HG03442 (cell line): Measurements from ENCODE around the gene CRY2.

ENCODE experiments used
- ATAC-seq: cut with Tn5 transposase; IDR thresholded peaks from one replicate; pipeline ENCODE4 v1.9.1; 2021; ENCODE audit warnings: mild to moderate bottlenecking, moderate library complexity; ENCODE audit not compliant: unreplicated experiment

CRY2 gene

DNA sequence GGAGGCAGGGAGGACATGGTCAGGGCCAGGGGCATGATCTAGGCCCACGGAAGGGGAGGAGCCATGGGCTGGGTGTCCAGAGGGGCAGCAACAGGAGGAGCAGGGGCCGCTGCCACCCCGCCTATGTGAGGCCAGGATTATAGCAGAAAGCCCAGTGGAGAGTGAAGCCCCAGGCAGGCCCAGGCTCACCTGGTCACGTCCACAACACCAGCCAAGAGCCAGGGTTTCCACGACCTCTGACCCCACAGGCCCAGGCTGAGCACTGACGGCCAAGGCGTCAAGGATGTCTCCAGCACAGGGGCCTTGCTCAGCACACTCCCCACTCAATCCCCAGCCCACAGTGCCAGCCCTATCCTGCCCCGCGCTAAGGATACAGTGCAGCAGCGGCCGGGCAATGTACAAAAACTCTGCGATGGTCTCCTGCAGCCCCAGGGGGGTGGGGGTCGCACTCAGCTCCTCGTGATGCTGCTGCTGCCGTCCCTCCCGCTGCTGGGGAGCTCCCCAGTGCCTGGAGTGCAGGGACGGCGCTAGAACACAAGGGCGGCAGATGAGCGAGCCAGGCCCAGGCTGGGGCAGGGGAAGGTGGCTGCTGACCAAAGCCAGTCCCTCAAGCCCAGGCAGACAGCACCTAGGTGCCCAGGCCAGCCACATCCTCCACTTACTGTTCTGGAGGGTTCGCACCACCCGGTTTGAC, 66.8 kb downstream of the CRY2 start:
- ATAC-seq = no peak

DNA sequence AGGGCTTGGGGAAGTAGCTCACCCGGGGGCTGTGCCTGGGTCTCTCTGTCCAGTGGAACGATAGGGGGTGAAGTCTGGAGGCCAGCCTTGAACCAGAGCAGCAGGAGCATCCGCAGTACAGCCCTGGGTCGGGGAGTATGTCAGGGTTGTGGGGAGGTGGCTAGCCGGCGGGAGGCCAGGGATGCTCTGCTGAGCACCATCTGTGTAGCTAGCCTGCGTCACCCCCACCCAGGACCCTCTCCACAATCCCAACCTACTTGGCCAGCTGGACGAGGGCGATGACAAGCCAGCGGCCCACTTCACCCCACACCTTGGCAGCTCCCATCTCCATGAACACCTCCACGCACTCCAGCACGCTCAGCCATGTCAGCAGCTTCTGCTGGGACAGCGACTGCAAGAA, 68.2 kb downstream of the CRY2 start:
- no peak for ATAC-seq

DNA sequence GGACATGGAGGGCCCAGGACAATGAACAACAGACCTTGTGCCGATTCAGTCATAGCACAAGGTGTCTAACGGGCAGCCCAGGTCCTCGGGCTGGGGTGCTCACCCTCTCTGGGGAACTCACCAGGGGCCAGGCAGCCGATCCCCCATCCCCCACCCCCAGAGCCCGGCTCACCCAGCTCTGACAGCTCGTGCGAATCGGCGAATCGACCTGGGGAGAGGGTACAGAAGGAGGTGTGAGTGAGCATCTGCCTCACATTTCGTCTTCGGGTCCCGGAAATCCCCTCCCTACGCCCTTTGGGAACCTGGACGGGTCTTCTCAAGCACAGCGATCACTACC, 70.0 kb downstream of the CRY2 start:
- ATAC-seq = no peak

DNA sequence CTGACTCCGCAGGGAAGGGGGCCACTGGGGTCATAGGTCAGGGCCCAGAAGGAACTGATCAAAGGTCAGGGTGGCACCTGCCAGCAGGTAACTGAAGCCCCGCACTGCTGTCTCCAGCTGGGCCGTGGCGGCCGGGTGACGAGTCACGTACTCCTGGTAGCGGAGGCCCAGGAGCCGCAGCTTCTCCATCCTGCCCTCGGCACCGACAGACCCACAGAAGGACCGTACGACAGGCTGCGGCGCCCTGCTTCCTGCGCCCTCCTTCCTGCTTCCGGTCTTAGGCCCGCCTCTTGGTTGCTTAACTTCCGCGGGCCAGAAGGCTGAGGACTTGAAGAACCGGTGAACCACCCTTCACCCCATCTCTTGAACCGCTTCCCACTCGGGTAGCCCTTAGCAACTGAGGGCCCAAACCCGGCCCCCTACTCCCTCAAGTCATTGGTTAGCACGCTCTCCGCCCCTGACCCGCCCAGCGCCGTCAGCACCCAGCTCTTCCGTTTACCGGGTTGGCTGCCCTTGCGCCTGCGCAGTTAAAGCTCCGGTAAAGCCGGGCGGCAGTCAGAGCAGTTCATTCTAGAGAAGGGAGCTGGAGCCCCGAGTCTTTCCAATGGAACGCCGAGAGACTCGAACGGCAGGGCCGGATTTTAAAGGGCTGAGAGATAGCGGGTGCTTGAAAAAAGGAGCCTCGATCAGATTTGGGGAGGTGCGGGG, 70.5 kb downstream of the CRY2 start, which contains the start of gene PEX16:
Gene PEX16 (minus strand): TSS at position 255 of the 708 bp plus-strand sequence. CDS start 66 bp downstream, at position 189.
- peak; percentile 87 for ATAC-seq

DNA sequence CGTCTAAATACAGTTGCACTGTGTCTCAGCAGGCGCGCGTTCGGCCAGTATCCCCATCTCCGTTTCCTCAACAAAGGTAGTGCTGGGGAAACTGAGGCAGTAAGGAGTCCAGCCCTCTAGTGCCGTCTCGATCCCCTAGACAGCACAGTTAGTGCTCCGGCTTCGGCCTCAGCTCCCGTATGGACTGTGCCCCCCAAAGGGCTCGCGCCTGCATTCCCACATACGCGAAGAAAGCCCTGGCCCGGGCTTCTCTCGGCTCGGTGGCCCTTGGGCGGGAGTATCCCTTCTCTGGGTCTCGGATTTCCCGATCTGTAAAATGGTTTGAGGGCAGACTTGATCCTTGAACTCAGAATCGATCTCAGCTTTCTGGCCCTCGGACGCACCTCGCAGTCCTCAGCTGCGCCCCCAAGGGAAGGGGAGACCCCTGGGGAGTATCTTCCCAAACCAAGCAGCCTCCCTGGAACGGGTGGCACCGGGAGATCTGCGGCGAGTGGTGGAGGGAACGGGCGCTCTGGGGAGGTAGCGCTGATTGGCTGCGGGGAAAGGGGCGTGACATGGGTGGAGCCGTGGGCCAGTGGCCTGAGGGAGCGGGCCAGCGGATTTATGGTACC, 71.2 kb downstream of the CRY2 start:
- peak; percentile 34 for ATAC-seq

DNA sequence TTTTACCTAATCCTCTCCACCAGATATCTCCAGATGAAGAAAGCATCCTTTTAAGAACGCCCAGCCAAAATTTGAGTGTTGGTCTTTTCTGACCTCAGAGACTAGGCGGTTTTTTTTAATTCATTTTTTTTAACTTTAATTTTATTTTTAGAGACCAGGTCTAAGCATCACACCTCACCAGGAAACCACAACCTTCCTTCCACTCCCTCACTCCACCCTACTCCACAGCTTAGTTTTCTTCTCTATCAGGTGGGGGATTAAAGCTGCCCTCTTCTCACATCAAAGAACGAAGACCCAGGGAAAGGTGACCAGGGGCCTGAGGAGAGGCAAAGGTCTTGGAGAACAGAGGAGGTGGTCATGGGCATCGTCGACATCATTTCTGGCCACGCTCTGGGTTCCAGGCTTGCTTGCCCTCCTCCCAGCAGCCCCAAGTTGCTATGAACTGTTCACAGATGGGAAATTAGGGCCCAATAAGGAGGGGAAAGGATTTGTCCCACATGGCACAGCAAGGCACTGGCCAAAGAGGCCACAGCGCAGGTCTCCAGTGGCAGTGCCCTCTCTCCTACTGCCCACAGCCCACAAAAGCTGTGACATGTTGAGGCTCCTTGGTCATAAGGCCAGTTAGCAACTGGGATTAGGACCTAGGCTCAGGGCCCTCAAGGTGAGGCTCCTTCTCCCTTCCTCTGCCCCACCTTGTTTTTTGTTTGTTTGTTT, 71.8 kb downstream of the CRY2 start:
- no peak for ATAC-seq

DNA sequence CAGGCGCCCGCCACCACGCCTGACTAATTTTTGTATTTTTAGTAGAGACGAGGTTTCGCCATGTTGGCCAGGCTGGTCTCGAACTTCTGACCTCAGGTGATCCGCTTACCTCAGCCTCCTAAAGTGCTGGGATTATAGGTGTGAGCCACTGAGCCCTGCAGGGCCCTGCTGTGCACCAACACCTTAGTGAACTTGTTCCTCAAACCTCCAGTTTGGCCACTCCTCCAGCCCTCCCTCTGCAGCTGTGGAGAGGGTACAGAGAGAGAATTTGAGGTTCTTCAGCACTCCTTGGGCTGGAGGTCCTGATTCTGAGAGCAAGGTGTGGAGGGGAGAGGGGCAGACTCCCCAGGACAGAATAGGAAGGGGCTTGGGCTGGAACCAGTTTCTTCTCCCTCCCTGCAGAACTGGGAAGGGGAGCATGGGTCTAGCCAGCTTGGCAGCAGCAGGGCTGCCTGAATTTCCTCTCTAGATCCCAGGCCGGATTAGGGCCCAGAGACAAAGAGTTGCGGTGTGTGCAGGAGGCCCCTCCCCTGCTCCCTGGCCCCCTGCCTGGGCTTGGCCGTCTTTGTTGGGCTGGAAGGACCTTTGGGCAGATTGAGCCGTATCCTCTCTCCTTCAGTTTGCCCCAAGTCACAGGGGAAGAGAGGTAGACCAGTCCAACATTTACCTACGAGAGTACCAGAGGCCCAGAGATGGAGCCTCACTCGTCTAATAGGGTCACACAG, 72.7 kb downstream of the CRY2 start:
- ATAC-seq = no peak

DNA sequence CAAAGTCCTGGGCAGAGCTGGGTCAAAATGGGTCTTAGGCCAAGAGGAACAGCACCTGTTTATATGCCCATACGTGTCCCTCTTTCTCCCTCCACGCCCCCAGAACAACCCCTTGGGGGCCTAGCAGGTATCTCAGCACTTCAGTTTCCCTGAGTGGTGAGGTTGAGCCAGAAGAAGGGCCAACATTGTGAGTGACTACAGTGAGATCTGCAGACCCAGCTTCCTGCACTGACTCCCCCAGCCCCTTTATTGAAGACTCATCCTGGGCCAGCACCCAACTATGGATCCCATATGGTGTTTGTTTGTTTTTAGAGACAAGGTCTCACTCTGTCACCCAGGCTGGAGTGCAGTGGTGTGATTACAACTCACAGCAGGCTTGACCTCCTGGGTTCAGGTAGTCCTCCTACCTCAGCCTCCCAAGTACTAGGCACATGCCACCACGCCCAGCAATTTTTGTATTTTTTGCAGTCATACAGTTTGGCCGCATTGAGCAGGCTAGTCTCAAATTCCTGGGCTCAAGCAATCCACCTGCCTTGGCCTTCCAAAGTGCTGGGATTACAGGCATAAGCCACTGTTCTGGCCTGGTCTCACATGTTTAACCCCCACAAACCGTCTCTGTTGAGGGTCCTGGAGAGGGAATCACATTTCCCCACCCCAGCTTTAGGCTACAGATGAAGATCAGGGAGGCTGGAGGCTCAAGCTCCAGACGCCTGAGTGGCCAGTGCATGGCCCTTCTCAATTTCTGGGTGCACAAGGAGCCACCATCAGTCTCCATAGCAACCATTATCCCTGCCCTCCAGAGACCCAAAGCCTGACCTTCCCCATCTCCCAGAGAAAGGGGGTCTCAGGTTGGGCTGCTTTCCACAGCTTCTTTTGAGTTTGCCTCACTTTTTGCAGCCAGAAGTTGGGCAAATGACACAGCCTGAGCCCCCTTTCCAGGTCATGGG, 73.5 kb downstream of the CRY2 start:
- ATAC-seq = no peak

DNA sequence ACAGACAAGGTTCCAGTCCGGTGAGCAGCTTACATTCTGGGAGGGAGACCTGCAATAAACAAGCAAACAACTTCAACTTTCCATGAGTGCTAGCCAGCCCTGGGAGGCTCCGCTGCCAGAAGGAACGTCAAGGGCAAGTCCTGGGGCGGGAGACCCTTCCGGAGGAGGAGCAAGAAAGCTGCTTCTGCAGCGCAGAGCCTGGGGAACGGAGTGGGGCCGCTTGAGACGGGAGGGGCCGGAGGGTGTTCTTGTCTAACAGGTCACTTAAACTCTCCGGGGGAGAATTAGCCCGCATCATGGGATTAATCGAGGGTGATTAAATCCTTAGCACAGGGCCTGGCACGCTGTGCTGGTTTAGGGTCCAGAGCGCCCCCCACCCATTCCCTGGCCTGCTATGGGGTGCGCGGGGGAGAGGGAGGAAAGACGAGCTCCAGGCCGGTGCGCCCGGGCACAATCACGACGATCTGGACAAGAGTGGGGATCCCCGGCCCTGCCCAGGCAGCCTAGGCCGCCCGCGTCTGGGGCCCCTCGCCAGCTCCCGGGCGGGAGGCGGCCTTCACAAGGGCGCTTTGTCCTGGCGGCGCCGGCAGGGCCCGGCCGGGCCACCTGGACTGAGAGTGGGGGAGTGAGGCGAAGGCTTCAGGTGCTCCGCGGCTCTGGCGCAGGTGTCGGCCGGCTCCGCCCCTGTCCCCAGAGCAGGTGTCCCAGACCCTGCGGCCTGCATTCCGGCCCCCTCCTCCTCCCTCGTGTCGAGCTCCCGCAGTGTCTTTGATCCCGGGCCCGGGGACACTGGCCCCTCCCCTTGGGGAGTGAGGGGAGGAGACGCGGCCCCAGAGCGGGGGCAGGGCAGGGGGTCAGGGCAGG, 74.5 kb downstream of the CRY2 start:
- ATAC-seq = no peak

DNA sequence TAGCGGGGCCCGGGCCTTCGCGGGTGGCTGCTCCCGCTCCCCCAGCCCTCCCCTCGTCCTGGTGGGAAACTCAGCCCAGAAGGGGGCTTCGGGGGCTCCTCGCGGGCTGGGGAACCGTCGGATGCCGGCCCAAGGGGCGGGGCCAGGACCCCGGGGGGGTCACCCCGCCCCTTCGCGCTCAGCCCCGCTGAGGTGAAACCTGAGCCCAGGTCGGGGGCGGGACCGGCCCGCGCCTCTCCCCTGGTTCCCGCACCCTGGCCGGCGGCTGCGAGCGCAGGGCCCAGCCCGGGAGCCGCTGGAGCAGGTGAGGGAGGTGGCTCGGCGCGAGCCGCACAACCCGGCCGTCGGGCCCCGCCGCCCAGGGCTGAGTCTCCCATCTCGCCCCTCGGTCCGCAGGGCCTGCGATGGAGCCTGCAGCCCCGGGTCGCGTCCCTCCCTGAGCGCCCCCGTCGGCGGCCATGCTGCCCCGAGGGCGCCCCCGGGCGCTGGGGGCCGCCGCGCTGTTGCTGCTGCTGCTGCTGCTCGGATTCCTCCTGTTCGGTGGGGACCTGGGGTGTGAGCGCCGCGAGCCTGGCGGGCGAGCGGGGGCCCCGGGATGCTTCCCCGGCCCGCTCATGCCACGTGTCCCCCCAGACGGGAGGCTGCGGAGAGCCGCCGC, 75.3 kb downstream of the CRY2 start, which contains the start of gene LARGE2:
Gene LARGE2 (plus strand): TSS at position 232 of the 658 bp plus-strand sequence. CDS start 227 bp downstream, at position 459.
- no peak for ATAC-seq

DNA sequence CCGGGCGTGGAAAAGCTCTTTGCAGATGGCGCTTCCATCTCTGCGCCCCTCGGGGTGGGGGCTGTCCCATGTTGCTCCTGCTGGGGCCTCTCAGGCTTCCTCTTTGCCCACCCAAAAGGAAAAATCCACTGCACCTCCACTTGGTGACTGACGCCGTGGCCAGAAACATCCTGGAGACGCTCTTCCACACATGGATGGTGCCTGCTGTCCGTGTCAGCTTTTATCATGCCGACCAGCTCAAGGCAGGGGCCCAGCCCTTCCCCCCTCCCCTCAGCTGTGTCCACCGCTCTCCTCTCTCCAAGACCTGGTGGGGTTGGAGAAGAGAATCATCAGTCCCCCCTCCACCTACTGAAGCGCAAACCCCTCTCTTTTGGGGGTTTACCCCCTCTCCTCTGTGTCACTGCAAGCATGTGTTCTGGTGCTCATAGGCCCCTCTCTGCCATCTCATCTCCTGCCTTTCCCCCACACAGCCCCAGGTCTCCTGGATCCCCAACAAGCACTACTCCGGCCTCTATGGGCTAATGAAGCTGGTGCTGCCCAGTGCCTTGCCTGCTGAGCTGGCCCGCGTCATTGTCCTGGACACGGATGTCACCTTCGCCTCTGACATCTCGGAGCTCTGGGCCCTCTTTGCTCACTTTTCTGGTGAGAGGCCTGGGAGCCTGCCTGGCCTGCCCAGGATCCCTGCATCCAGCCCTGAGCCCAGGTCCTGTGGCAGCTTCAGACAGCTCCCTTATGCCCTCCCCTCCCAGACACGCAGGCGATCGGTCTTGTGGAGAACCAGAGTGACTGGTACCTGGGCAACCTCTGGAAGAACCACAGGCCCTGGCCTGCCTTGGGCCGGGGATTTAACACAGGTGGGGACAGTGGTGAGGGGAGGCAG, 77.0 kb downstream of the CRY2 start:
- no peak for ATAC-seq

DNA sequence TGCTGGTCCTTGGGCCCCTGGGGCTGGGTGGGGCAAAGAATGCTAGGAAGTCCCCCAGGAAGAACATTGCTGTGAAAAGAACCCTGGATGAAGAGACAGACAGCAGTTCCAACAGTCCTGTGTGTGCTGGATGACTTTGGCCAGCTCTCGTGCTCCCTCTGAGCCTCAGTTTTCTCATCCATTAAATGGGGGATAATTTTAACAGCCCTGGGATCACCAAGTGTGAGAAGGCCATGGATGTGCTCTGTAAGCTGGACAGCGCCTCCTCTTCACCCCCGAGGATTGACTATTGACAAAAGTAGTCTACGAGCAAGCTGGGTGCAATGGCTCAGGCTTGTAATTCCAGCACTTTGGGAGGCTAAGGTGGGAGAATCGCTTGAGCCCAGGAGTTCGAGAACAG, 77.7 kb downstream of the CRY2 start:
- ATAC-seq = no peak

DNA sequence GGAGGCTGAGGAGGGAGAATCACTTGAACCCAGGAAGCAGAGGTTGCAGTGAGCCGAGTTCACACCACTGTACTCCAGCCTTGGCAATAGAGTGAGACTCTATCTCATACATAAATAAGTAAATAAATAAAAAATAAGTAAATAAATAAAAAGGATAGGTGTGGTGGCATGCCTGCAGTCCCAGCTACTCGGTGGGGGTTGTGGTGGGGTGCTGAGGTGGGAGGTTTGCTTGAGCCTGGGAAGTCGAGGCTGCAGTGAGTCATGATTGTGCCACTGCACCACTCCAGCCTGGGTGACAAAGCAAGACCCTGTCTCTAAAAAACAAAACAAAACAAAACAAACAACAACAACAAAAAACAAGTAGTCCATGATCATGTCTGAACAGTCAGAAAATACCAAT, 78.3 kb downstream of the CRY2 start:
- no peak for ATAC-seq

DNA sequence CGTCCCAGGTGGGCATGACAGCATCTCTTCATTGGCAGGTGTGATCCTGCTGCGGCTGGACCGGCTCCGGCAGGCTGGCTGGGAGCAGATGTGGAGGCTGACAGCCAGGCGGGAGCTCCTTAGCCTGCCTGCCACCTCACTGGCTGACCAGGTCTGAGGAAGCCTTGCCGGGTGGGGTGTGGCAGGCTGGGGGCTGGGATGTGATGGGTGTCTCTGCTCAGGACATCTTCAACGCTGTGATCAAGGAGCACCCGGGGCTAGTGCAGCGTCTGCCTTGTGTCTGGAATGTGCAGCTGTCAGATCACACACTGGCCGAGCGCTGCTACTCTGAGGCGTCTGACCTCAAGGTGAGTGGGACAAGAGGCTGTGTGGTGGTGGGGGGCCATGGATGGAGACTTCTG, 78.7 kb downstream of the CRY2 start:
- ATAC-seq = no peak

DNA sequence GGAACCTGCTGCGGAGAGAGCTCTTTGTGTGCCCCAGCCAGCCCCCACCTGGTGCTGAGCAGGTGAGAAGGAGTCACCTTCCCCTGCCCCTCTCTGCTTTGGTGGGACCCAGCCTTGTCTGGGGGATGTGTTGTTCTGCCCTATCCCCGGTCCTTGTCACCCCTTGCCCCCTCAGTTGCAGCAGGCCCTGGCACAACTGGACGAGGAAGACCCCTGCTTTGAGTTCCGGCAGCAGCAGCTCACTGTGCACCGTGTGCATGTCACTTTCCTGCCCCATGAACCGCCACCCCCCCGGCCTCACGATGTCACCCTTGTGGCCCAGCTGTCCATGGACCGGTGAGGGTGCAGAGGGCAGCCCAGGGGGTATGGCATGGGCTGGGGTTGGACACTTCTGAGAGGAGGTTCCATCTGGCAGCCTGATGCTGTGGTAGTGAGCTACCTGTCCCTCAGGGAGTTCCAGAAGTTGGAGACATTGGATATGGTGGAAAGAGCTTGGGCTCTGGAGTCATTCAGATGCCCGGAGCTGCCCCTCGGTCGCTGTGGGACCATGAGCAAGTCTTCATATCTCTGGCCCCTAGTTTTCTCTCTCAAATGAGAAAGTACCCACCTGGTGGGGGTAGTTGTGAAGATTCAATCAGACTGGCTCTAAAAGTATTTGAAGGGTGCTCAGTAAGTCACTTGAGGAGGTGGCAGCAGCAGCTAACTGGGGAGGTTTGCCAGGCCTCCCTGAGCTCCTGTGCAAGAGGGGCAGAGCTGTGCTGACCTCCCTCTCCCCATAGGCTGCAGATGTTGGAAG, 79.5 kb downstream of the CRY2 start:
- ATAC-seq = no peak

DNA sequence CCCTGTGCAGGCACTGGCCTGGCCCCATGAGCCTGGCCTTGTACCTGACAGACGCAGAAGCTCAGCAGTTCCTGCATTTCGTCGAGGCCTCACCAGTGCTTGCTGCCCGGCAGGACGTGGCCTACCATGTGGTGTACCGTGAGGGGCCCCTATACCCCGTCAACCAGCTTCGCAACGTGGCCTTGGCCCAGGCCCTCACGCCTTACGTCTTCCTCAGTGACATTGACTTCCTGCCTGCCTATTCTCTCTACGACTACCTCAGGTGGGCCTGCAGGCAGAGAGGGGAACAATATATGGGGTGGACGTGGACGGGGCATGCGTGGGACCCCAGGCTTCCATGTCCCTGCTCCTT, 80.0 kb downstream of the CRY2 start:
- ATAC-seq = no peak
